CD14-positive monocyte (primary cell): Measurements from ENCODE around the gene MLLT10. TPM values are rescaled to one million over a fixed set of nuclear protein-coding genes. Genes with fewer than 3 reads are reported as not detected.

Source experiments
- DNase-seq, 3 donors: peaks; one replicate each; pipeline ENCODE4 v3.0.0-alpha.2; 2011 to 2022
- H2AFZ ChIP-seq: 2 replicates; pipeline ENCODE4 v1.6.0; 2012; ENCODE audit warnings: mild to moderate bottlenecking, low read depth, low read length, inconsistent platforms; ENCODE audit not compliant: insufficient read depth, poor library complexity, severe bottlenecking
- H3K27ac ChIP-seq, 2 donors: 1 replicate in 1 of 2; 2 replicates in 1 of 2; pipeline ENCODE4 v1.5.1; 2012 to 2013; ENCODE audit warnings: low read length in 2 of 2, control low read depth in 1 of 2, inconsistent platforms in 1 of 2, low read depth in 1 of 2, mild to moderate bottlenecking in 1 of 2
- H3K27me3 ChIP-seq, 2 donors: one replicate each; pipeline versions ENCODE4 v1.6.0 to v1.6.1; 2011 to 2013; ENCODE audit warnings: low read length in 2 of 2; ENCODE audit not compliant: control insufficient read depth in 2 of 2, insufficient read depth in 2 of 2
- H3K36me3 ChIP-seq, 2 donors: replicated peaks in 1 of 2; 1 replicate in 1 of 2; 2 replicates in 1 of 2; pipeline versions ENCODE4 v1.5.1 to v1.6.1; 2012 to 2013; ENCODE audit warnings: low read length in 2 of 2, control low read depth in 1 of 2, inconsistent platforms in 1 of 2, mild to moderate bottlenecking in 1 of 2; ENCODE audit not compliant: insufficient read depth in 2 of 2, control insufficient read depth in 1 of 2
- H3K4me1 ChIP-seq, 2 donors: 1 replicate in 1 of 2; 2 replicates in 1 of 2; pipeline versions ENCODE4 v1.5.1 to v1.6.1; 2012 to 2013; ENCODE audit warnings: low read length in 2 of 2, control low read depth in 1 of 2, inconsistent platforms in 1 of 2, mild to moderate bottlenecking in 1 of 2, moderate library complexity in 1 of 2; ENCODE audit not compliant: insufficient read depth in 2 of 2, control insufficient read depth in 1 of 2
- H3K4me2 ChIP-seq: replicated peaks from 2 replicates; pipeline ENCODE3; 2012; ENCODE audit warnings: low read length, moderate library complexity, mild to moderate bottlenecking; ENCODE audit not compliant: poor library complexity, severe bottlenecking; ENCODE audit errors: extremely low read depth
- H3K4me3 ChIP-seq, 3 experiments: fragments of 200-600 bp in 1 of 3; sonication (generic) in 1 of 3; replicated peaks in 1 of 3; 1 replicate in 2 of 3; 2 replicates in 1 of 3; pipeline ENCODE4 v1.5.1; 2011 to 2013; ENCODE audit warnings: low read length in 3 of 3, mild to moderate bottlenecking in 3 of 3, control low read depth in 2 of 3, low read depth in 2 of 3, inconsistent platforms in 1 of 3, moderate library complexity in 1 of 3
- H3K79me2 ChIP-seq: 2 replicates; pipeline ENCODE4 v1.6.0; 2012; ENCODE audit warnings: mild to moderate bottlenecking, control low read depth, inconsistent platforms, low read length, moderate library complexity; ENCODE audit not compliant: insufficient read depth
- H3K9ac ChIP-seq: 2 replicates; pipeline ENCODE4 v1.6.0; 2017; ENCODE audit warnings: low read length, mild to moderate bottlenecking; ENCODE audit not compliant: insufficient read depth, poor library complexity, severe bottlenecking
- H3K9me3 ChIP-seq, 2 donors: replicated peaks in 1 of 2; 1 replicate in 1 of 2; 2 replicates in 1 of 2; pipeline versions ENCODE4 v1.5.1 to v1.6.1; 2012 to 2013; ENCODE audit warnings: low read length in 2 of 2, control low read depth in 1 of 2; ENCODE audit not compliant: control insufficient read depth in 1 of 2, insufficient read depth in 1 of 2
- H4K20me1 ChIP-seq: 2 replicates; pipeline ENCODE4 v1.6.0; 2012; ENCODE audit warnings: mild to moderate bottlenecking, low read length, control low read depth, moderate library complexity; ENCODE audit not compliant: insufficient read depth
- H3K27ac Mint-ChIP-seq, 7 donors: one replicate each; pipeline ENCODE4 v1.8.0; 2020; ENCODE audit warnings: mild to moderate bottlenecking in 7 of 7, mixed read lengths in 7 of 7, moderate library complexity in 6 of 7, inconsistent platforms in 2 of 7
- H3K27me3 Mint-ChIP-seq, 3 donors: one replicate each; pipeline ENCODE4 v1.8.0; 2021 to 2022; ENCODE audit warnings: low read depth in 3 of 3, mild to moderate bottlenecking in 3 of 3, mixed read lengths in 3 of 3, moderate library complexity in 3 of 3, inconsistent platforms in 1 of 3
- H3K36me3 Mint-ChIP-seq, 2 donors: one replicate each; pipeline ENCODE4 v1.8.0; 2020; ENCODE audit warnings: mixed read lengths in 2 of 2, inconsistent platforms in 1 of 2, mild to moderate bottlenecking in 1 of 2
- H3K4me1 Mint-ChIP-seq: one replicate; pipeline ENCODE4 v1.8.0; 2020; ENCODE audit warnings: mild to moderate bottlenecking, mixed read lengths
- H3K4me3 Mint-ChIP-seq, 2 donors: one replicate each; pipeline ENCODE4 v1.8.0; 2020; ENCODE audit warnings: mild to moderate bottlenecking in 2 of 2, mixed read lengths in 2 of 2, moderate library complexity in 1 of 2
- H3K9me3 Mint-ChIP-seq, 7 donors: one replicate each; pipeline ENCODE4 v1.8.0; 2020 to 2022; ENCODE audit warnings: mixed read lengths in 7 of 7, mild to moderate bottlenecking in 6 of 7, moderate library complexity in 6 of 7, inconsistent platforms in 2 of 7
- WGBS: methylation state at CpG from one replicate; pipeline ENCODE4 v1.1.5; 2013; ENCODE audit warnings: missing lambda C conversion rate; ENCODE audit not compliant: insufficient coverage; 5-methylcytosine and 5-hydroxymethylcytosine counted together
- intact Hi-C, 2 donors: fragments of 100-400 bp; cut with micrococcal nuclease; formaldehyde crosslinking; loops; one replicate each; pipeline versions ENCODE4 v1.15.0 to v1.15.1; 2023
- polyA plus RNA-seq, 3 donors: library from polyadenylated mRNA; depleted of rRNA in 1 of 3; unstranded in 2 of 3; stranded (reverse) in 1 of 3; fragments of 300-500 nt in 2 of 3; fragments of >200 nt in 1 of 3; fragmentation: Illumina TruSeq in 2 of 3; gene quantifications; 1 replicate in 2 of 3; 2 replicates in 1 of 3; pipeline ENCODE4 v1.2.3, GENCODE V29; 2012 to 2021
- TF ChIP-seq, protein P1 (sequence below): fragments of 200-600 bp; IDR thresholded peaks from one replicate; pipeline ENCODE4 v1.8.0; 2022; ENCODE audit warnings: antibody characterized with exemption, mild to moderate bottlenecking

MLLT10 gene
- polyA plus RNA-seq, 3 donors: 4.9 to 39.1 (median 7.5) TPM

DNA sequence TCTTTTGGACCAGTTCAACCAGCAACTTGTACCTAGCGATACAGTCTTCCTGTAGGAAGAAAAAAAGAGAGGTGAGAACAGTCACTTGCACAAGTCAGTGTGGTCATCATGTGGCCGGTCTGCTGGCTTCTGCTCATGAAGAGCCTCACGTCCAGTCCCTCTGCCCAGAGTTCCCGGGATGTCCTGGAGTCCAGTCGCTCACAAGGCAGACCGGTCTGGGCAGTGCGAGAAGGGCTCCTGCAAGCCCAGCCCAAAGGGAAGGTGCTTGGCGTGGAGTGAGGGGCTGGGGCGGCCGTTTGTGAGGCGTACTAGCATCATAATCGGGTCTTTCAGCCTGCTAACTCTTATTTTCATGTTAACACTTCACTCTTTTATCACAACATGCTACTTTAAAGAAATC lies 222.7 kb downstream of the MLLT10 start:
- H3K27me3 Mint-ChIP-seq: no peaks in the 10 kb centered on the region
- intact Hi-C loops: no loop called here
- Histone ChIP-seq H3K9ac (no peak overlapping the region), H3K9me3 (no peaks in the 10 kb centered on the region), H2AFZ (no peak overlapping the region), H3K4me2 (no peak overlapping the region), H3K27me3 (no peaks in the 10 kb centered on the region), H3K27ac (no peak overlapping the region), H3K36me3 (peaks cover 13 to 28% of the 10 kb centered on the region in 2 donors), H4K20me1 (no peaks in the 10 kb centered on the region), H3K4me1 (no peaks in the 10 kb centered on the region), H3K4me3 (no peak overlapping the region), H3K79me2 (no peaks in the 10 kb centered on the region)
- no peak for DNase-seq
- WGBS: 97% methylated on average over 11 of the region's 12 CpGs
- no peak overlapping the region for H3K4me3 Mint-ChIP-seq
- H3K27ac Mint-ChIP-seq: peak overlapping the region in 1 of 7 donors; percentile 15
- peaks cover 0 to 2% (median 0%) of the 10 kb centered on the region in 7 donors for H3K9me3 Mint-ChIP-seq
- TF ChIP-seq, protein P1, sequence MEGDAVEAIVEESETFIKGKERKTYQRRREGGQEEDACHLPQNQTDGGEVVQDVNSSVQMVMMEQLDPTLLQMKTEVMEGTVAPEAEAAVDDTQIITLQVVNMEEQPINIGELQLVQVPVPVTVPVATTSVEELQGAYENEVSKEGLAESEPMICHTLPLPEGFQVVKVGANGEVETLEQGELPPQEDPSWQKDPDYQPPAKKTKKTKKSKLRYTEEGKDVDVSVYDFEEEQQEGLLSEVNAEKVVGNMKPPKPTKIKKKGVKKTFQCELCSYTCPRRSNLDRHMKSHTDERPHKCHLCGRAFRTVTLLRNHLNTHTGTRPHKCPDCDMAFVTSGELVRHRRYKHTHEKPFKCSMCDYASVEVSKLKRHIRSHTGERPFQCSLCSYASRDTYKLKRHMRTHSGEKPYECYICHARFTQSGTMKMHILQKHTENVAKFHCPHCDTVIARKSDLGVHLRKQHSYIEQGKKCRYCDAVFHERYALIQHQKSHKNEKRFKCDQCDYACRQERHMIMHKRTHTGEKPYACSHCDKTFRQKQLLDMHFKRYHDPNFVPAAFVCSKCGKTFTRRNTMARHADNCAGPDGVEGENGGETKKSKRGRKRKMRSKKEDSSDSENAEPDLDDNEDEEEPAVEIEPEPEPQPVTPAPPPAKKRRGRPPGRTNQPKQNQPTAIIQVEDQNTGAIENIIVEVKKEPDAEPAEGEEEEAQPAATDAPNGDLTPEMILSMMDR: no peak
- peaks cover 30 to 52% of the 10 kb centered on the region in 2 donors for H3K36me3 Mint-ChIP-seq
- H3K4me1 Mint-ChIP-seq: peaks cover 8% of the 10 kb centered on the region

DNA sequence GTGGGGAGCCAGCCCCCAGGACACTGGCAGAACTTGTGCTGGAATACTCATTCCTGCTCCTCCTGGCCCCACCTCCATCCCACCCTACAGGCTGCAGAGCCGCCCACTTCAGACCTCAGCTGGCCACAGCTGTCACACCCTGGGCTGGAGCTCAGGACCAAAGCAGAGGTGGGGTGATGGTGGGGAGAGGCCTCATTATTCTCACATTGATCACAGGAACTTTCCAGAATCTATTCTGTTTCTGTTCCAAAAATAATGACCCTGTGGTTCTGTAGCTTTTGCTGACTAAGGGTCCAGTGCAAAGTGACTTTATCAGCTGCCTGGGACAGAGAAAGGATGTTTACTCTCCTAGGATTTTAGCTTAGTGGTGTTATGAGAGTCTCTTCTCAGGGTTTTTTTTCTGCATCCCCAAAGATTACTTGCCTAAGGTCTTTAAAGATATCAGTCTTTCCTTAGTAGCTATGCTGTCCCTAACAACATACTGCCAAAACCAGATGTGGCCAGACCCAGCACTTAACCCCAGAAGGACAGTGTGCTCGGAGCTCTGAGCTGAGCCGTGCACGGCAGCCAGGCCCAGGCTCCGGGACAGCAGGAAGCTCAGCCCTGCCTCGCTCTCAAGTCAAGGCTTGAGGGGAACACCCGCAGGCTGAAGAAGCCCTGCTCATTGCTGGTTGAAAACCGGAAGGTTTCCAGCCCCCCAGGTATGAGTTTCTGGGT lies 223.3 kb downstream of the MLLT10 start:
- intact Hi-C loops: no loop called here
- no peaks in the 10 kb centered on the region for H3K9me3 ChIP-seq
- WGBS: 100% methylated on average over 4 of the region's 8 CpGs
- TF ChIP-seq, protein P1: no peak
- DNase-seq: no peak
- no peak overlapping the region for H3K27ac ChIP-seq
- peak overlapping the region in 1 of 7 donors; percentile 15 for H3K27ac Mint-ChIP-seq
- H3K9ac ChIP-seq: no peak overlapping the region
- H4K20me1 ChIP-seq: no peaks in the 10 kb centered on the region
- no peak overlapping the region for H3K4me2 ChIP-seq
- no peaks in the 10 kb centered on the region for H3K4me1 ChIP-seq
- no peaks in the 10 kb centered on the region for H3K79me2 ChIP-seq
- peaks cover 30 to 52% of the 10 kb centered on the region in 2 donors for H3K36me3 Mint-ChIP-seq
- H3K4me1 Mint-ChIP-seq: peaks cover 8% of the 10 kb centered on the region
- H3K27me3 Mint-ChIP-seq: no peaks in the 10 kb centered on the region
- H3K36me3 ChIP-seq: peaks cover 13 to 28% of the 10 kb centered on the region in 2 donors
- H3K4me3 ChIP-seq: no peak overlapping the region
- H2AFZ ChIP-seq: no peak overlapping the region
- no peaks in the 10 kb centered on the region for H3K27me3 ChIP-seq
- H3K9me3 Mint-ChIP-seq: peaks cover 0 to 2% (median 0%) of the 10 kb centered on the region in 7 donors
- no peak overlapping the region for H3K4me3 Mint-ChIP-seq
